Panc1 (cell line): Measurements from ENCODE around the gene RELT. TPM values are rescaled to one million over a fixed set of nuclear protein-coding genes. Genes with fewer than 3 reads are reported as not detected.
A peak's percentile ranks its signal among the peaks of the same experiment; 100 is the strongest.

Source experiments
- ATAC-seq: fragments of 200-7000 bp; cut with Tn5 transposase; 2 replicates; pipeline ENCODE4 v1.9.1; 2020; ENCODE audit warnings: mild to moderate bottlenecking, moderate library complexity
- BruUV-seq: library from RNA; stranded (reverse); fragments of 400-500 nt; replicated peaks from 2 replicates; lab custom pipeline; 2021; lab: Mats Ljungman, UMichigan
- CTCF ChIA-PET: fragments of 300-600 bp; sonication (Branson Sonifier 250); formaldehyde crosslinking; loops from one replicate; lab custom pipeline; 2022; ENCODE audit warnings: antibody characterized with exemption; lab: Charles Lee
- POLR2A ChIA-PET: fragments of 300-600 bp; sonication (Branson Sonifier 250); formaldehyde crosslinking; loops from one replicate; lab custom pipeline; 2022; ENCODE audit warnings: antibody characterized with exemption; lab: Charles Lee
- DNase-seq: peaks from one replicate; pipeline ENCODE4 v3.0.0-alpha.2; 2010; ENCODE audit warnings: low read depth, low spot score
- H3K27ac ChIP-seq: 2 replicates; pipeline ENCODE4 v1.5.1; 2011; ENCODE audit warnings: mild to moderate bottlenecking, low read length, inconsistent platforms
- H3K27me3 ChIP-seq: fragments of 200-500 bp; sonication (Bioruptor generic); 2 replicates; pipeline ENCODE4 v1.6.0; 2014; ENCODE audit warnings: low read length, inconsistent platforms; ENCODE audit not compliant: control insufficient read depth, insufficient read depth
- H3K36me3 ChIP-seq: fragments of 200-500 bp; sonication (Bioruptor generic); 2 replicates; pipeline ENCODE4 v1.5.1; 2014; ENCODE audit warnings: inconsistent platforms, mild to moderate bottlenecking, low read length, moderate library complexity; ENCODE audit not compliant: control insufficient read depth, insufficient read depth
- H3K4me1 ChIP-seq: 2 replicates; pipeline ENCODE4 v1.5.1; 2011; ENCODE audit warnings: inconsistent platforms, mild to moderate bottlenecking, low read length, moderate library complexity; ENCODE audit not compliant: control insufficient read depth, insufficient read depth
- H3K4me3 ChIP-seq, 2 experiments: 2 replicates each; pipeline ENCODE4 v1.5.1; 2011 to 2012; ENCODE audit warnings: low read depth in 2 of 2, low read length in 2 of 2, mild to moderate bottlenecking in 2 of 2, inconsistent platforms in 1 of 2, moderate library complexity in 1 of 2
- H3K9me3 ChIP-seq: fragments of 200-500 bp; sonication (Bioruptor generic); 2 replicates; pipeline ENCODE4 v1.5.1; 2014; ENCODE audit warnings: low read depth, mild to moderate bottlenecking, inconsistent platforms, low read length, moderate library complexity; ENCODE audit not compliant: control insufficient read depth, insufficient read depth
- POLR2AphosphoS5 ChIP-seq: IDR thresholded peaks from 2 replicates; pipeline ENCODE4 v1.6.1; 2012; ENCODE audit warnings: mild to moderate bottlenecking, low read depth, low read length, moderate library complexity
- REST ChIP-seq, 2 experiments: IDR thresholded peaks; 2 replicates each; pipeline ENCODE4 v1.6.1; 2011 to 2012; ENCODE audit warnings: low read depth in 2 of 2, control low read depth in 1 of 2, low read length in 1 of 2, mild to moderate bottlenecking in 1 of 2, moderate library complexity in 1 of 2; ENCODE audit not compliant: insufficient read depth in 1 of 2
- SIN3A ChIP-seq: IDR thresholded peaks from 2 replicates; pipeline ENCODE4 v1.6.1; 2012; ENCODE audit warnings: low read depth, mild to moderate bottlenecking, low read length, moderate library complexity, borderline replicate concordance; ENCODE audit not compliant: insufficient read depth
- TCF7L2 ChIP-seq: IDR thresholded peaks from 2 replicates; pipeline ENCODE4 v1.6.1; 2011; ENCODE audit warnings: mild to moderate bottlenecking, low read depth, low read length, inconsistent platforms
- in situ Hi-C: cut with HindIII; loops from 2 replicates; pipeline ENCODE4 v1.10.0; 2016; ENCODE audit warnings: low sequenced_read_pairs, low pct_unique_long_range_greater_than_20kb
- intact Hi-C: fragments of 100-400 bp; cut with micrococcal nuclease; formaldehyde crosslinking; loops from one replicate; pipeline ENCODE4 v1.10.0; 2022; ENCODE audit not compliant: unreplicated experiment
- total RNA-seq: library from RNA; stranded (reverse); gene quantifications from one replicate; pipeline ENCODE4 v1.2.1, GENCODE V29; 2021; ENCODE audit not compliant: unreplicated experiment
- TF ChIP-seq, protein P1 (sequence below): fragments of 450-650 bp; IDR thresholded peaks from 2 replicates; pipeline ENCODE4 v1.5.1; 2017; ENCODE audit warnings: mild to moderate bottlenecking

Gene RELT
- total RNA-seq, 1 experiment from 2014 or later, result 11.3 TPM

DNA sequence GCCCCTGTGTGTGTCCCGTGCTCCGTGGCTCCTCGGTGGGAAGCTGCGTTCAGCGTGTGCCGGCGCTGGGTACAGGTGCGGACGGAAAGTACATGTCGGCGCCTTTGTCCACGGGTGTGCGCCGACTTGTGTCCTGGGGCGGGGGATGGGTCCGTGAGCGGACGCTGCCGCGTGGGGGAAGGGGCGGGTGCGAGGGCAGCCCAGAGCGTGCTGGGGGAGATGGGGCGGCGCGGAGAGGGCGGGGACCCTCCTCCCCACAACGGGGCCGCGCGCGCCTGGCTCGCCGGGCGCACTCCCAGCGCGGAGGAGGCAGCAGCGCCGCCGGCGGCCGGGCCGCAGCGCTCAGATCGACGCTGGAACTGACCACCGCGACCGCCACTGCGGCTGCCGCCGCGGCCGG, 33.6 kb upstream of the RELT start:
- intact Hi-C loops (no loop called here), in situ Hi-C loops (no loop called here)
- no peak for TF ChIP-seq REST (IDR thresholded peaks at IDR 0.05; ENCODE audit: insufficient read depth in 1 of 2, low read depth in 2 of 2, low read length in 1 of 2)
- TF ChIP-seq, protein P1, sequence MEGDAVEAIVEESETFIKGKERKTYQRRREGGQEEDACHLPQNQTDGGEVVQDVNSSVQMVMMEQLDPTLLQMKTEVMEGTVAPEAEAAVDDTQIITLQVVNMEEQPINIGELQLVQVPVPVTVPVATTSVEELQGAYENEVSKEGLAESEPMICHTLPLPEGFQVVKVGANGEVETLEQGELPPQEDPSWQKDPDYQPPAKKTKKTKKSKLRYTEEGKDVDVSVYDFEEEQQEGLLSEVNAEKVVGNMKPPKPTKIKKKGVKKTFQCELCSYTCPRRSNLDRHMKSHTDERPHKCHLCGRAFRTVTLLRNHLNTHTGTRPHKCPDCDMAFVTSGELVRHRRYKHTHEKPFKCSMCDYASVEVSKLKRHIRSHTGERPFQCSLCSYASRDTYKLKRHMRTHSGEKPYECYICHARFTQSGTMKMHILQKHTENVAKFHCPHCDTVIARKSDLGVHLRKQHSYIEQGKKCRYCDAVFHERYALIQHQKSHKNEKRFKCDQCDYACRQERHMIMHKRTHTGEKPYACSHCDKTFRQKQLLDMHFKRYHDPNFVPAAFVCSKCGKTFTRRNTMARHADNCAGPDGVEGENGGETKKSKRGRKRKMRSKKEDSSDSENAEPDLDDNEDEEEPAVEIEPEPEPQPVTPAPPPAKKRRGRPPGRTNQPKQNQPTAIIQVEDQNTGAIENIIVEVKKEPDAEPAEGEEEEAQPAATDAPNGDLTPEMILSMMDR, result no peak; the same call in 1 of the 2 replicates
- TF ChIP-seq SIN3A, result no peak
- no peak for TF ChIP-seq POLR2AphosphoS5
- TF ChIP-seq TCF7L2, result no peak
- Histone ChIP-seq H3K4me3 (peak overlapping the region; percentile 20 to 34), H3K36me3 (no peaks in the 10 kb centered on the region), H3K4me1 (peaks cover 6% of the 10 kb centered on the region), H3K9me3 (no peaks in the 10 kb centered on the region), H3K27me3 (no peaks in the 10 kb centered on the region), H3K27ac (no peak overlapping the region)
- DNase-seq, result no peak
- no TSS peak for BruUV-seq
- ChIA-PET CTCF (interaction anchor here (1.0 to 1.7 kb wide), 2 partner anchors 8 to 10 kb away, joined by 3 to 4 read pairs; no protein-coding TSS in a partner anchor), POLR2A (no interaction called here)
- ATAC-seq, result peak; percentile 47; the same call in 1 of the 2 replicates

- no peaks in the 10 kb centered on the region for H3K27me3 ChIP-seq
- ATAC-seq, result peak; percentile 6
- BruUV-seq, result no TSS peak
These were observed 32.9 kb upstream of the RELT start for GRCh38 chr11:73343076-73343873.

More at GRCh38 chr11:73343076-73343873, 32.9 kb upstream of the RELT start:
- ChIA-PET POLR2A (no interaction called here), CTCF (interaction anchor here (1.7 kb wide), 1 partner anchor 8 kb away, joined by 4 read pairs; no protein-coding TSS in a partner anchor)
- H3K27ac ChIP-seq, result no peak overlapping the region
- DNase-seq, result no peak
- in situ Hi-C loops, result no loop called here
- TF ChIP-seq, protein P1, result no peak
- no peak for TF ChIP-seq TCF7L2
- no peak for TF ChIP-seq SIN3A
- TF ChIP-seq REST (IDR thresholded peaks at IDR 0.05; ENCODE audit: insufficient read depth in 1 of 2, low read depth in 2 of 2, low read length in 1 of 2), result no peak
- no peaks in the 10 kb centered on the region for H3K36me3 ChIP-seq
- no peaks in the 10 kb centered on the region for H3K9me3 ChIP-seq
- intact Hi-C loops, result no loop called here
- peak overlapping the region in 1 of 2 experiments; percentile 8; a peak in 1 of 4 replicates for H3K4me3 ChIP-seq
- H3K4me1 ChIP-seq, result peaks cover 6% of the 10 kb centered on the region
